ENCODE data around the gene OPCML.

The OPCML gene

DNA sequence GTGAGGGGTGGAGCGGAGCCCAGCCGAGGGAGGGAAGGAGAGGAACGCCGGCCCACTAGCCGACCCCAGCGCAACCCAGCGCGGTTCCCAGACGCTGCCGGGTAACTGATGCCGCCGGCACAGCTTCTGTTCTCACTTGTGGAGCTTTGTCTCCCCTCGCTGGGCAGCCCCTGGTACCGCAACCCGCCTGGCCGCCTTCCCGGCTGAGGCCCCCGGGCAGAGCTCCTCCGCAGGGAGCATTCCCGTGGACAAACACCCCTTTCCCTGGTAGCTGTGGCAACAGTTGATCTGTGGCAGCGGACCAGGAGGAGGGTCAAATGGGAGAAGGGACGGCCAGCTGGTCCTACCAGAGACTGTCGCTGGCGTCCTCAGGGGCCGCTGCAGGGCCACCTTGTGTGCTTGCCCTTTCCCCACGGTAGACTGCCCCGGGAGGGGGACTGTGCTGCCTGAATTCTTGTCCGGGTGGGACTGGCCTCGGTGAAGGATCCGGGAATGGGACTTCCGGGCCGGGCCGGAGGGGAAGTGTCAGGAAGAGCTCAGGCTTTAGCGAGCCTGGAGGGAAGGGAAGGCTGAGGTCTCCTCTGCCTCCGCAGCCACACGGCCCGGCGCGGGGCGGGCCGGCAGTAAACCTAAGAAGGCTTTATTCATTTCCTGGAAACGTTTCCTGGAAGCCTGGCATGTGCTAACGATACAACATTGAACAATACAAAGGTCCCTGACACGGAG is 468.0 kb downstream of the OPCML start:
- peak; percentile 91 for DNase-seq

DNA sequence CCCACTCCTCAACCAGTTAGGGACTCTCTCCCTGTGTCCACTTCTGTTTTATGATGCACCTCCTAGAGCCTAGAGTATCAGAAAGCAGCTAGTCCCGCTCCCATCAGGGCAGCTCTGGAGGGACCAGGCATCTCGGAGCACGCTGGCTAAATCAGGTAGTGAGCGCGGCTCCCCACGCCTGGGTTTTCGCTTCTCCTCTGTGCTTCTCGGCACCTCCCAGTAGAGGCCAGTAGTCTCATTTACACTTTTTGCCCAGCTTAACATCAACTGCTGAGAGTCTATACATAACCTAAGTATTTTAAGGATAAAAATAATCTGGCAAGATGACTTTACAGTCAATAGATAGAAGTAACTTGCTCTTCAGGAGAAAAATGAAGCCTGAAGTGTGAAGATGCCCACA is 473.8 kb downstream of the OPCML start:
- no peak for DNase-seq

DNA sequence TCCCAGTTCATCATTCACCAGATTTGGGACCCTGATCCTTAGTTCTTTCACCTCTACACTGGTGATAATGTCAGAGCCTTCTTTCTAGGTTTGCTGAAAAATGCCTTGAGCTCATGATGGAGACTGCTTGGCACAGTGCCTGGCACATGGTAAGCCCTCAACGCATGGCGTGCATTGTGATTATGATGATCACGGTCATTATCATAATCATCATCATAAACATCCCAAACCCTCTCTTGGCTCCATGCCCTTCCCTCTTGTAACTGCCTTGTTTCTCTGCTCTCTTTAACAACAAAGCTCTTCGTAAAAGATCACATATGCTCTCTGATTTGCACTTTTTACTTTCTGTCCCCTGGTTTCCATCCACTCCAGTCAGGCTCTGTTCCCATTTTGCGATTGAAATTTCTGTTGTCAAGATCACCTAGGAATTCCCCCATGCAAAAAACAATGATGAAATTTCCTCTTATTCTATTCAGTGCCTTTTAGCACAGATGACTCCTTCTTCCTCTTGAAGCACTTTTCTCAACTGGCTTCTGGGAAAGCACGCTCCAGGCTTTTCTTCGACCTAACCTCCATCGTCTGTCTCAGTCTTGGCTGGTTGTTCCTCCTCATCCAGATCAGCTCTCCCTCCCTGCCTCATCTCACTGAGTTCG is 479.1 kb downstream of the OPCML start:
- DNase-seq = no peak

DNA sequence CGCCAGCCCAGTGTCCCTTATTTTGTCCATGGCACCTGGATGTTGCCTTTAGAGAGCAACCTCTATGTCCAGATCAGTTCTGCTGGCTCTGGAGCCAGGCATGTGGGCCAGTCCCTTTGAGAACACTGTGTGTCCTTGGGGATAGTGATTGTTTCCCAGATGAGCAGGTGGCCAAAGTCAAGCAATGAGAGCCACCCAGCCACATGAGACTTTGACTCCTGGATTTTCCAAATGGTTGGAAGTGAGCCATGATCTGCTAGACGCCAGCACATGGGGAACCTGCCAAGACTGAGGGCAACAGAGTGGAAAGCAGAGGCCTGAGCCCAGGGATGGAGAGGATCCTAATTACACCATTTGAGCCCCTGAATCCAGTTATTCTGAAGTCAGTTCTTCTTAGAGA is 479.8 kb downstream of the OPCML start:
- no peak for DNase-seq

DNA sequence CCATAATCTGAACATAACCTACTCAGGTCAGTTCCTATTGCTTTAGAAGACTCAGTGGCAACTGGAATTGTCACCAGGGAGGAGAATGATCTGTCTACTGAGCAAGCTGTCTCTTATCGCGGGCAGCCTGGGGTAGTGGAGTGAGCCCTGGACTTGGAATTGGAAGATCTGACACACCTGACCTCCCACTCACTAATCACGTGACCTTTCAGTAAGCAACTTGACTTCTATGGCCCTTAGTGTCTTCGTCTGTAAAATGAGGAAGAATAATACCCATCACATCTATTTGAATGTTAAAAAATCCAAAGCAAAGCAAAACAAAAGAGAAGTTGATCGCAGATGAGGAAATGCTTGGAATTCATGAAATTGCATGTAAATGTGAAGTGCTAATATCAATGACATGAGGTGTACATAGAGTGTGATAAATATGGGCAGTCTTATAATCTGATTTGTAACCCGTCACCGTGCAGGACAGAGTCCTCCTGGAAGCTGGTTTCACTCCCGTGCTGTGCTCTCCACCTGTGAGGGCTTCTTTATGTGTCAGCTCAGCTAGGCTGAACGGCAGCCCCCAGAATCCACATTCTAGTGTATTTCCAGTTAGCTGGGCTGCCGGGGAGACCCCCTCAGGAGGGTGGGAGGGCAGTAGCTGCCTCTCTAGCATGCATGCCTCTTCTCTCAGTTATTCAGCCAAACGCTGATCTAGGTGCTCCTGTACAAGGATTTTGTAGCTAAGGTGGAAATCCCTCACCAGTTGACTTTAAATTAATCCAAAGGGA is 482.9 kb downstream of the OPCML start:
- DNase-seq = no peak

DNA sequence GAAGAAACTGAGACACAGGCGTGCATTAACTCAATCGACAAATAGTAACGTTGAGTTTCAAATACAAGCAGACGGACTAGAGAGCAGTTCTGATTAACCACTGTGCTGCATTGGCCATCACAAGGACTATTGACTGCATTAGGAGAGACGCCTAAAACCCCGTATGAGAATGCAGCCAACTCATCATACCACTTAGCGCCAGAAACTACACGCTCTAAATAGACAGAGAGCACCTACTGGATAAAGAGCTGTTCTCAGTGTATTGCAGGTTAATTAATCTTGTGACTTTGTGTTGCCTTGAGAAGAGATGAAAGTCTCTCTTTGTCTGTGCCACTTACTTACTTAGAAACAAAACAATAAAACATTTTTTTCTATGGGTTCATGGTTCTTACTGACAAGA is 484.0 kb downstream of the OPCML start:
- no peak for DNase-seq

DNA sequence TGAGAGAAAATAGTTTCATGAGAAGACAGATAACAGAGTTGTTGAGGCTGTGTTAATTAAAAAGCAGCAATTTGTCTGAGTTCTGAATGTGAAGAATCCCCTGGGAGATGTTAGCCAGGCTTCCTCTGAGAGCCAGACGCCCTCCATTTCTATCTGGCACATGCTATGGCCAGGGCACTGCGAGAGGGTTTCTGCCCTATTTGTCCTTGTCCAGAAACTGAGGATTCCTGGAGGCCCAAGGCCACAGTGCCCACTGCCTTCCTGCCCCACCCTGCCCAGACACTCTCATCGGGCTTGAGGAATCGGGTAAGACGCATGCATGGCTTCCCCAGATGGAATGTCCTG is 484.6 kb downstream of the OPCML start:
- no peak for DNase-seq

DNA sequence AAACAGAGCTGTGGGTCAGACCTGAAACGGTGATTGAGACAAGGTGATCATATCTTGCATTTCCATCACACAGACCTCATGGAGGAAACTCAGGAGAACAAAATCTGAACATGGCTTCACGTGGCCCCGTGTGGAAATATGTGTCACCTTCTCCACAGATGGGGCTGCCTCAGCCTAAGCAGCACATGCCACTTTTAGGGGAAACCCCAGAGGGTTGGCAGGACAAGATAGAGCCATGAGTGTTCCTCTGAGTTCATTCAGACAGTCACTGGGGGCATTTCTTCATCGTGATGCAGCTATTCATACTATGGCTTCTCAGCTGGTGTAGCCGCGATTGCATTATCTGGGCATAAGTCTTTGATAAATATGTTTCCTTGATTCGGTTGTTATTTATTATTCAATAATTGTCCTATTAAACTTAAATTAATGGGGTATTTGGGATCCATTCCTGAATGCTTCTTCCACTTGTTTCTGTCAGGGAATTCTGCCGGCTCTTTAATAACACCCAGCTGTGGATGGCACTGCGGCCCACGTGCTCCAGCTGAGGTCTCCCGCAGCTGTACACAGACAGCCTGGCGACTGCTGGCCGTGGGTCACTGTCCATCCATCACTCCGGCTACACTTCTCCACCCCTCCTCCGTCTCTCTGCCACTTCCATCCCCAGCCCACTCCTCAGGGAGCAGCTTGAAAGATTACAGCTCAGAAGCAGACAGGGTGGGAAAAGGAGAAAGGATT is 485.1 kb downstream of the OPCML start:
- no peak for DNase-seq

DNA sequence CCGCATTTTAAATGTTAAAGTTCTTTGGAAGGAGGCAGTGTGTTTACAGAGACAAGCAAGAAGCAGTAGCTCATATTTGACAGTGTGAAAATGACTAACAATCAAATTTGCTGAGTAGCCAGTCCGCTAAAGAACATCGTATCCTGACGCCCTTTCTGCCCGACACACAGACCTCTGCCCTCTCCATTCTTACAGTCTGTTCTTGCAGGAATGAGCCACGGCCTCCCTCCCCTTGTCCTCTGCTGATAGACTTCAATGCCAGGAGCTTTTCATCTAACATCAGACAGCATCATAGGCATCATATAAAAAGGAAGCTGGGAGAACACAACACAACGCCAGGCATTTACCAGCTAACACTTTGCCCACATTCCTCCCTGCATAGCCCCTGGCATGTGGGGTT is 486.0 kb downstream of the OPCML start:
- DNase-seq = no peak

DNA sequence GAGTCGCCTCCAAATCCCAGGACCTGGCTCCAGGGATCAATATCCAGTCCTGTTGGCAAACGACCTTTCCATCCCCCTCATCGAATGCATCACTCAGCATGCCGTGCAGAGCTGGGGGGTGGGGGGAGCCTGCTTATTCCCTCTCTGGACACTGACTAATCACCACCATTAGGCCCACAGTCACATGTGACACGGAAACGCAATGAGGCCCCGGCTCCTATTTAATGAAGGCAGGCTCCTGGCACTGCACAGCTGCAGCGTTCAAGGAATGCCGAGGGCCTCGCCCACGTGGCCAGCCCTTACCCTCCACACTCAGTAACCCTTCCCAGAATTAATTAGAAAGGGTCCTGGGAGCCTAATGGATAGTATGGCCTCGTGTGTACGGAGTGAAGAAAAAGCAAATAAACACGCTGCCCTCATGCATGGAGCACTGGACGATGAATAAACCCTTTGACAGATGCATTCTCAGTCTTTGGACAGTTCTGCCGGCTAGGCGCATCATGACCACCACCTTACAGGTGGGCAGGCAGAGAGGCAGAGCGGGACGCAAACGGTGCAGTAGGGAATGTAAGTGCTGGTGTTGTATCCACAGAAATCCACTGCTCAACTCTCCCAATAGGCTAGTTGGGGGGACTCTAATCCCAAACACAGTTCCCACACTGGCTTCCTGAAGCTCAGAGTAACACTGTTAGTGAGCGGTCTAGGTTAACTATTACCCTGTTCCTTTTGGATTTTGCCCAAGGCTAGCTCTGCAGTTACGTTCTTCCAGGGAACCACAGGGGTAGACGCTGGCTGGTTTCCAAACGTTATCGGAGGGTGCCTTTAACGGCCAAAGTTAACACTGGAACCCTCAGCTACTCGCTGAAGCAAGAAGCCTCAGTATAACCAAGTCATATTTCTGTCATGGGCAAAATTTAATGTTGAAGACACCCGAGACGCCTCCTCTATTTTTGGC is 490.1 kb downstream of the OPCML start:
- no peak for DNase-seq

DNA sequence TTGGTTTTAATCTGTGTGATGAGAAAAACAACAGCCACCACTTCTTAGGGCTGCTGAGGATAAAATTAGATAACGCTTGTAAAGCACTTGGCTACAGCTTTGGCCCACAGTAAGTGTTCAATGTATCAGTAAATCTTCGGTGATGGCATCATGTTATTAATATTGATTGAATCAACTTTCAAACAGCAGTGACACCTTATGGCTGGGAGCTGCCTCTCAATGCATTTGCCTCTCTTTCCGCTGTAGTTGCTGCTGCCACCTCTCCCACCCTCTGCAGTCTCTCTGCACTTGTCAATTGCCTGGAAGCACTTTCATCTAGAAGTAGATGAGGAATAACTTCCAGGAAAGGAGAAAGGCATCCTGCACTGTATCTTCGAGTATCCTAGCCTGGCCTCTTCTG is 491.1 kb downstream of the OPCML start:
- DNase-seq = no peak

DNA sequence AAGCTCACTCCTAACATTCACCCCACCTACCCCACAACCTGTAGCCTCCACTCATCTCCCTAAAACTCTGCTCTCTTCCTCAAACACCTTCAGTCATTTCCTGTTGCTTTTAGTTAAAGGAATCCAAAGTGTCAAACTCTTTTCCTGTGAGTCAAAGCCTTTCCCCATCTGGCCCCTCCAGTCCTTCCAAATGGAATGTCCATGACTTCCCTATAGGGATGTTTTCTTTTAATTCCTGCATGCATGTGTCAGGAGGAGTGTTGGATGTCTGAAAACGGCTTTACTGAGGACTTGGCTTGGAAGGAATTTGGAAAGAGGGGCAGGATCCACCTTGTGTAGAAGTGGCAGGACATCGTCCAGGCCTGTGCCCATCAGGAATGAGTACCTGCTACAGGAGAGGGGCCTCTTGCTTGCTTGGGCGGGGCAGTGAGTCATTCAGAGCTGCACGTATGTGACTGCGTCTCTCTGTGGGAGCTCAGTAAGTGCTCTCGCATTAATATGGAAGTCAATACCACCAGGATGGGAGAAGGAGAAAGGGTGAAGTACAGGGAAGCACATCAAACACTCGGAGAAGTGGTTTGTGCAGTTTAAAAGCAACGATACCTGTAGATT is 491.9 kb downstream of the OPCML start:
- no peak for DNase-seq

DNA sequence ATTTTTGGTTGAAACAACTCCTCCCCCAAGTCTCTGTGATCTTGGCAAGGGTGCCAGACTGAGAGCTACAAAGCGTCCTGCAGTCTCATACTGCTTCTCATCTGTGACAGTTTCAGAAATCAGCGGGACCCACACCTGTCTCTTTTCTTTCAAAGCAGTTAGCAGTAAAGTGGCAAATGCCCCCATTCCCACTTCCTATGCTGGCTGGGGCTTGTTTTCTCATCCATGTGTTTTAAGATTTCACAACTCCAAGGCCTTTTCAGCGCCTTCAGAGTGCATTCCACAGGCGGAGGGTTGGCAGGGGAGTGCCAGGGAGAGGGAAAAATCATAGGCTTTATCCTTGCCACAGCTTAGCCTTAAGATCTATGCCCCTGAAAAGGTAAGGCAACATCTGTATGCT is 493.5 kb downstream of the OPCML start:
- DNase-seq = no peak

DNA sequence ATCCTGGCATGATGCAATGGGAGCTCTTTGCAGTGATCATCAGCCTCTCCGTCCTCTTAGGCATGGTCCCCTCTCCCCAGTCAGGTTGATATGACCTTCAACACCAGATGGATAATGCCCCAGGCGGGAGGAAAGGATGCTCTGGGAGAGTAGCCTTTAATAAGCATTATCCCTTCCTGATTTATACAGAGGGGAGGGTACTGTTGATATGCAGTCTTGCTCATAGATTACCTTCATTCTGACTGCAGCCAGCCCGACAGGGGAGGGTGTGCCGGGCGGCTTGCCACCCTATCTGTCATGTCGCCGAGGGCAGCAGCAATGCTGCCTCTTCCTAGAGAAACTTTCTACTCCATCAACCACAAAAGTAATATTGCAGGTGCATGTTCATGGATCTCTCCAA is 497.4 kb downstream of the OPCML start:
- no peak for DNase-seq

DNA sequence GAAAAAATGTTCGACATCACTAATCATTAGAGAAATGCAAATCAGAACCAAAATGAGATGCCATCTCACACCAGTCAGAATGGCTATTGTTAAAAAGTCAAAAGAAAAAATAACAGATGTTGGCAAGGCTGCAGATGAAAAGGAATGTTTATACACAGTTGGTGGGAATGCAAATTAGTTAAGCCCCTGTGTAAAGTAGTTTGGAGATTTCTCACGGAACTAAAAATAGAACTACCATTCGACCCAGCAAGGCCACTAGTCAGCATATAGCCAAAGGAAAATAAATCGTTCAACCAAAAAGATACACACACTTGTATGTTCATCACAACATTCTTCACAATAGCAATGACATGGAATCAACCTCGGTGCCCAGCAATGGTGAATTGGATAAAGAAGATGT is 503.2 kb downstream of the OPCML start:
- DNase-seq = no peak

DNA sequence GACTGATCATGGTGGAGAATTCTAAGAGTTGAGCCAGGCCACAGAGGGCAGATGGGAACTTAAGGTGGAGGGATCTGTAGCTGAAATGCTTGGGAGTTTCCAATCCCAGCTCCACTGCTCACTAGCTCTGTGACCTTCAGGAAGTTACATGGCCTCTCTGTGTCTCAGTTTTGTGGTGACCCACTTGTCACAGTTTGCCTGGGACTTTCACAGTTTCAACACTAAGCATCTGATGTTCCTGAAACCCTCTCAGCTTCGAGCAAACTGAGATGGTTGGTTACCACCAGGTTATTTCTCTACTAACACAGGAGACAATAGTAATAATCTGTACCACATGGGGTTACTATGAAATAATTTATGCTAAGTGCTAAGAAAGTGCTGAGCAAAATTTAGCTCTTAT is 505.3 kb downstream of the OPCML start:
- DNase-seq = no peak

DNA sequence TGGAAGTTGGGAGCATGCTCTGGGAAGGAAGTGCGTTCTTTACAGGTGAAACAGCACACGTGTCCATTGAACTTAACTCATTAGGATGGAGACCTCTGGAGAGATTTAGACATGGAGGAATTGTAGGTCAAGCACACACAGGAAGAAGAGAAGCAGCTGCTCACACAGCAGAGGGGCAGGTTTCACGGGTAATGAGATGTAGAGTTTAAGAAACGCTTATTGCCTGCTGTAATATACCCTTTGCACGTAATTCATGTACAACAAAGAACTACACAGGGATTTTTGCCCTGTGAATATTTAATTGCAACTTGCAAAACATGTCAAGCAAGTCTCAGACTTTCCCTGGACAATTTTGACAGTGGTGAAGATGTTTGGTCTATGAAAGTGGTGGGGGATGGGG is 508.0 kb downstream of the OPCML start:
- no peak for DNase-seq

DNA sequence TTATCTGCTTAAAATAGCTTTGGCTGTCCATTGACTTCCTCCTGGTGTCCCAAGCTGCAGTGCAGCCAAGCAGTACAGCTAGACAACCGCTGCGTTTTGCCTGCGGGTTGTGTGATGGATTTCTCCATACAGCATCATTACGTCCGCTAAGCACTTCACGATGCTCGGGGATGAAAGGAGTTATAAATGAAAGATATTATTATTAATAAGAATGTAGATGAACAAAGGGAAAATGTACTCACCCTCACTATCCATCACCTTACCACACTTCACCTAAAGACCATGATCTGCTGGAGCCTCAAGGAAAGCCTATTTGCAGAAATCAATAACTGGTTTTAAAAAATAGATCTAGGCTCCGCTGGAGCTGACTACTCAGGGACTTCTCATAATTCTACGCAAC is 509.1 kb downstream of the OPCML start:
- DNase-seq = no peak

DNA sequence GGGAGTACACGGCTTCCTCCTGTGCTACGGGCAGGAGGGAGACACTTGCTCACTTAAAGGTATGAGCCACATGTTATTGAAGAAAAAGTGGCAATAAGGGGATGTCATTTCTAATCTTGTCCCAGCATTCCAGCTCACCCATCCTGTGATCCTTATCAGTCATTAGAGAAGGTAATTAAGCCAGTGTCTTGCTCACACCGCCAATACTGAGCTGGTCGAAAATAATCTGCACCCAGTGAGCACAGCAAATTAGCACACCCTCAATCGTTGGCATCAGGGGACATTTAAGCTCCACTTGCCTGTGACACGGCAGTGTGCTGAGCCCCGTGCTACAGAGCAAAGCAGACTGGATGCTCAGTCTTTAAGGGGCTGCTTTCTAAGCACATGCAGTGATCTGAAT is 510.7 kb downstream of the OPCML start:
- no peak for DNase-seq

DNA sequence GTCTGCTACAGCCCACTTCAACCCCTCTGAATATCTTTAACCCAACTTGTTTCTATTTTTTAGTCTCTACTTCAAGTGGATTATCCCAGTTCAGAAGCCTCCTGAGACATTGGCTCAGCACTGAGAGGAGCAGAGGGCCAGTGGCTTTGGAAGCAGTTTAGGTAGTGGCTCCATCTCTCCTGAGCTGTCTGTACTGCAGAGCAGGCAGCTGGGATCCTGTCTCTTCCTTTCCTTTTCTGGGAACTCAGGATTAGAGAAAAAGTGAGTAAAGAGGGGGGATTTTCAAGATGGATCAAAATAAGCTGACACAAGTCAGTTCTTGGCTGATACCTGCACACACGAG is 512.0 kb downstream of the OPCML start:
- no peak for DNase-seq

DNA sequence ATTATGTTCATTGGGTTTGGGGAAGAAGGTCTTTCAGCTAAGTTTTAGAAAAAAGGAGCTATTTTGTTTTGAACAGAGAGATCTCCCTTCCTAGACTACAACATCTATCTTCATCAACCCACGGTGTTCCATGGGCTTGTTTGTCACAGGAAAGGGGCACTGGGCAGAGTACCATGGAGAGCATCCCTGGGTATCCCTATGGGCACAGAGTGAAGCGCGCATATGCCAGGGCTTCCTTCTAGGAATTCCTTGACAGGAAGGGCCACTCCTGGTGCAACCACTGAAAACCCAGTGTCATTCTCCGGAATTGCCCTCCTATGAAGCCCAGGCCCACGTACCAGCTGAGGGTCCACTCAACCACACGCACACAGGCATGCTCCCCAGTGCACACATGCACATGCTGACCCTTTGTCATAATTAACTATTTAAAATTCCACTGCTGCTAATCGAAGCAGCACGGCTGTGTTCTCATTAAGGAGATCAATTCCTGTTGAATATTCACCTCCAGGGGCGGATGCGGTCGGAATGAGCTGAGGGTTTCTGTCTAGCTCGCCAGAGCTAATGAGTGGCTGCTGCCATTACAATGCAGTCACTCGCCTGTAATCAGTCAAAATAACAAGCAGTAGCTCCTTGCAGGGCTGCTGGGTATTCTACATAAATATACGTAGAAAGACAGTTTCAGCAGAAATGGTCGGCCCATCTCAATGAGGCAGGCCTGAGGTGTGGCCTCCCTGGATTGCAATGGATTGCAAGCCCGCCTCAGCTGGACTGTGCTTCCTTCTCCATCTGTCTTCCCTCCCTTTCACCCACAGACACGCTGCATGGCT is 512.5 kb downstream of the OPCML start:
- DNase-seq = no peak
